Measurements from ENCODE around the gene SYNJ2.
"Not testable (repeated sequence)": the region's sequence is repeated elsewhere in the genome, so short reads cannot be mapped to it uniquely, and the experiment has no call there.

The SYNJ2 gene

DNA sequence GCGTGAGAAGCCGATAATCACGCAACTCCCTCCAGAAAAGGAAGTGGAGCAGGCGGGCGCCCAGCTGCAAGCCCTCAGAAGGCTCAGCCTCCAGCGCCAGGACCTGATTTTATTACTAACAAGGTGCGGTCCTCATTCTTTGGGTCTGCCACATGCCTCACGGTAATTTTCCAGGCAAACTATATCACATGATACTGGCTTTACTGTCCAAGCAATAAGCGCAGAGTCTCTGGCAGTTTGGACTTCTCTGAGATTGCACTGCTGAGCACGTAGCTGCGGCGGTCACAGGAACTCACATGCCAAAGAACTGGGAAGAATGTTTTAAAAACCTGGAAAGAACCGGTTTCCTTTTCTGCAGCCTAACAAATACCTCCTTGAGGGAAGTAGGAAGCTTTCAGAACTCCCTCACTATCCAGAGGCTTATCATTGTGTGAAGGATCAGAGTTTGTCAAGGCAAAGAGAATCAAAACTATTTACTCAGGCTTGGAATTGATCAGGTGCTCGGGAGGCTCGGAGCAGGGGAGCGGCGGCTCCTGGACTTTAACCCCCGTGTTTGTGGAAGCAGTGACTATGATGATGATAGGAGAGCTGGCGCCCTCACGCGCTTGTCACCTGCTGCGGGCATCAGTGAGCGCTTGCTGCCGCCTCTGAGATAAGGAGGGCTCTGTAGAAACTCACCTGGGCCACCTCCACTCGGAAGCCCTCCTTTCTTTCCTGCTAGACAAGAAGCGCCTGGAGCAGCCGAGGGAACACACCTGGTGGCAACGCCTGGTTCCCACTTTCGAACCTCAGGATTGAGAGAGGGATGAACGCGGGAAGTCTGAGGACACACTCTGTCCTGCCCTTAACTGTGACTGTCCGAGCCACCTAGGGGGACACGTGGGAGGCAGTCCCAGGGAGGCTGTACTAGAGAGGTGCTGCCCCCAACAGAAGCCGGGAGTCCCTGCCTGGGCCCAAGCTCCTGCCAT, 27.2 kb upstream of the SYNJ2 start:
- no peak for DNase-seq (ENCODE audit: low read depth in 1 of 2, low spot score in 1 of 2)

DNA sequence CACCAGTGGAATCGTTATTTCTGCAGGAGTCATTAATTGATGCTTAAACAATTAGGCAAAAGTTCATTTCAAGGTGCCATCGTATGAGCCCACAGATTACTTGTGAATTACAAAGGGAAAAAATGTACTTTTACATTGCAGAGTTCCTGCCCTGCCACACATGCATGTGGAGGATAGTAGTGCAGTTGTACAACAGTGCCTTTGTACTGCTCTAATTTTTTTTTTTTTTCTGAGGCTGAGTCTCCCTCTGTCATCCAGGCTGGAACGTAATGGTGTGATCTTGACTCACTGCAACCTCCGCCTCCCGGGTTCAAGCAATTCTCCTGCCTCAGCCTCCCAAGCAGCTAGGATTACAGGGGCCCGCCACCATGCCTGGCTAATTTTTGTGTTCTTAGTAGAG, 26.0 kb upstream of the SYNJ2 start:
- DNase-seq (ENCODE audit: low read depth in 1 of 2, low spot score in 1 of 2), result no peak

DNA sequence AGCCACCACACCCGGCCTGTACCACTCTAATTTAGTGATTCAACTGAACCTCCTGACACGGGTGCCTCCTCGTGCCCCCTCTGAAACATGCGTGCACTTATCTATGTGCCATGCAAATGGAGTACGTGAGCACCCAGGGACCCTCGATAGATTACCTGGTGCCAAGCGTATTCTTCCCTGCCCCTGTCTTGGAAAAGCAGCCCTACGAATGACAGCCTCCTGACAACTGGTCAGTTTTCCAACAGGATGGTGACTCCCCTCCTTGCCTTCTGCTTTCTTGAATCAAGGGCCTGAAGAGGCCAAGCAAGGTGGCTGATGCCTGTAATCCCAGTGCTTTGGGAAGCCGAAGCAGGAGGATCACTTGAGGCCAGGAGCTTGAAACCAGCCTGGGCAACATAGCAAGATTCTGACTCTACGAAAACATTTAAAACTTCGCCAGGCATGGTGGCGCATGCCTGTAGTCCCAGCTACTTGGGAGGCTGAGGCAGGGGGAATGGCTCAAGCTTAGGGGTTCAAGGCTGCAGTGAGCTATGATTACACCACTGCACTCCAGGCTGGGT, 25.4 kb upstream of the SYNJ2 start:
- DNase-seq (ENCODE audit: low read depth in 1 of 2, low spot score in 1 of 2), result no peak

DNA sequence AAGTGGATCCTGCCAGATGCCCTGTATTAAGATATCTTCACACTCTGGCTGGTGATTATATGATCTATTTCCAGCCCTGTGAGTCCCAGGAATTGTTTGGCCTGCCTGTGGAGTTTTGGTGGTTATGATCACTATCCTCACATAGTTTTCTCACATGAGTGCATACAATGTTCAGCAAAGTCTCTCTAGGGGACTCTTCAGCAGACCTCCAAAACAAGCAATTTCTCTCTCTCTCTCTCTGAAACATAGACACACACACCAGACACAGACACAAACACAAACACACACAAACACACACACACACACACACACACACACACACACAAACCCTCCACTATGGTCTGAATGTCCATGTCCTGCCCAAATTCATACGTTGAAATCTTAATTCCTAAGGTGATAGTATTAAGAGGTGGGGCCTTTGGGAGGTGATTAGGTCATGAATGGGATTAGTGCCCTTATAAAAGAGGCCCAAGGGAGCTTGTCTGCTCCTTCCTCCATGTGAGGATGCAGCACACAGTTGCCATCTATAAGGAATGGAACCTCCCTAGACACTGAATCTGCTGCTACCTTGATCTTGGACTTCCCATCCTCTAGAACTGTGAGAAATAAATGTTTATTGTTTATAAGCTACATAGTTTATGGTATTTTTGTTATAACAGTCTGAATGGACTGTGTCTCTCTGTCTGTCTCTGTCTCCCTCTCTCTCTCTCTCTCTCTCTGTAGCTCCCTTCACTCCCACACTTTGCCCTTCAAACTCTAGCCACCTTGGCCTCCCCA, 22.0 kb upstream of the SYNJ2 start:
- no peak for DNase-seq (ENCODE audit: low read depth in 1 of 2, low spot score in 1 of 2)

DNA sequence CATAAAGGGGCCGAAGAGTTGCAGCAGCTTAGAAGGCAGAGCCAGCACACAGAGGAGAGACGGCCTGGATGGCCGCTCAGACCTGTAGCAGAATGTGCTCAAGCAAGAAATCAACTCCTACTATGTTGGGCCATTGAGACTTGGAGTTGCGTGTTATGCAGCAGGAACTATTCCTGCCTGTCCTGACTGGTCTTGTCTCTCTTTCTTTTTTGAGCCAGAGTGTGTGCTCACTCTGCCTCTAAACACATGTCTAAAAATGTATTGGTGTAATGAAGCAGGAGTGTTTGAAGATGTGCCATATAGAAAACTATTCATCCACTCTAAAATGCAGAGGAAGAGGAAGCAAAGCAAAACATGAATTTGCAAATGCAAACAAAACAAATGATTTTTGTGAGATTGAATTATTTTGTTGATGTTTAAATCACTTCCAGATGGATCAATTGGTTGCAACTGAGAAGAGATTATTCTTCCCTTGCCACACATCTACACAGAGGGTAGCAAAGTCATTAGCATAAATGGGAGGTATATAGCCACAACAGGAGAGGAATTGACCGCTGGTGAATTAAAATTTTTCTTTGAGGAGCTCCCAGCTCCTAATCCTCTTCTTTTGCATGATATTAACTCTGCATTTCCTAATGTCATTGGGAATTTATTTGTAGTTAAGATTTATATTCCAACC, 20.4 kb upstream of the SYNJ2 start:
- DNase-seq (ENCODE audit: low read depth in 1 of 2, low spot score in 1 of 2), result no peak

DNA sequence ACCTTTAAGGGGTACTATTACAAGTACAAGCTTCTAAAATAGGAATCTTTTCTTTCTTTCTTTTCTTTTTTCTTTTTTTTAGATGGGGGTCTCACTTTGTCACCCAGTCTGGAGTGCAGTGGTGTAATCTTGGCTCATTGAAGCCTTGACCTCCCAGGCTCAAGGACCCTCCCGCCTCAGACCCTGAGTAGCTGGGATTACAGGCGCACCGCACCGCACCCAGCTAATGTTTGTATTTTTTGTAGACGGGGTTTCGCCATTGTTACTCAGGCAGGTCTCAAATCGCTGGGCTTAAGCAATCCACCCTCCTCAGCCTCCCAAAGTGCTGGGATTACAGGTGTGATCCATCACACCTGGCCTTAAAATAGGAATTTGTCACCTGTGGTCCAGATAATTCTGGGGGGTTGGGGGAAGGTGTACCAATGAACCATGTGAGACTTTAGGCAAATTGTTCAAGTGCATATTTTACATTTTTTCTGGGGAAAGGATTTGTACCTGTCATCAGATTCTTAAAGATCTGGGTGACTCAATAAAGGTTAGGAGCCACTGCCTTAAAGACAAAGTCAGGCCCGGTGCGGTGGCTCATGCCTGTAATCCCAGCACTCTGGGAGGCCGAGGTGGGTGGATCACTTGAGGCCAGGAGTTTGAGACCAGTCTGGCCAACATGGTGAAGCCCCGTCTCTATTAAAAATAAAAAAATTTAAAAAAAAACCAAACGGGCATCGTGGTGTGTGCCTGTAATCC, 19.7 kb upstream of the SYNJ2 start:
- DNase-seq (ENCODE audit: low read depth in 1 of 2, low spot score in 1 of 2), result no peak

DNA sequence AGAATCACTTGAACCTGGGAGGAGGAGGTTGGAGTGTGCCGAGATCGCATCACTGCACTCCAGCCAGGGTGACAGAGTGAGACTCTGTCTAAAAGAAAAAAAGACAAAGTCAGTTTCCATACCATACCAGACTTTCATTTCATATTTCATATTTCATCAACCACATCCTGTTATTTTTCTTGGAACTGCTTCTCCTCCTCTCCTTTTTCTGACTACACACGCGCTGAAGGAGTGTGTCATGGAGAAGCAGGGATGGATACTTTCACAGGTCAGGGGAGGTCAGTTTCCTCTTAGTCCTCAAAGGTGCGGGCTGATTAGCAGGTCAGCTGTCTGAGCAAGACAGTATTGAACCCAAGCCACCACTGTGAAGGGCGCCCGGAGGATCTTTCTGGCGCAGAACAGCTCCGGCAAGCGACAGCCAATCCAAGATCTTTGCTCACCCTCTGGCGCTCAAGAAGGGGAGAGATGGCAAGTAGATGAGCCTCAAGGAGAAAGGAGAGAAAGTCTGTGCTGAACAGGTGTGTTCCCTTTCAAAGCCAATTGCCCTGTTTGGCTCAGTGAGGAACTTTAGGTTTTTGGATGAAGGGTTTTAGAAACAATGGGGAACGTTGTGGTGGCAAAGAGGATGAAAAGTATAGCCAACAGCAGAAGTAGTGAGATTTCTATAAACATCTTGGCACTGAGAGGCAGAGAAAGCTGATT, 18.9 kb upstream of the SYNJ2 start:
- no peak for DNase-seq (ENCODE audit: low read depth in 1 of 2, low spot score in 1 of 2)

DNA sequence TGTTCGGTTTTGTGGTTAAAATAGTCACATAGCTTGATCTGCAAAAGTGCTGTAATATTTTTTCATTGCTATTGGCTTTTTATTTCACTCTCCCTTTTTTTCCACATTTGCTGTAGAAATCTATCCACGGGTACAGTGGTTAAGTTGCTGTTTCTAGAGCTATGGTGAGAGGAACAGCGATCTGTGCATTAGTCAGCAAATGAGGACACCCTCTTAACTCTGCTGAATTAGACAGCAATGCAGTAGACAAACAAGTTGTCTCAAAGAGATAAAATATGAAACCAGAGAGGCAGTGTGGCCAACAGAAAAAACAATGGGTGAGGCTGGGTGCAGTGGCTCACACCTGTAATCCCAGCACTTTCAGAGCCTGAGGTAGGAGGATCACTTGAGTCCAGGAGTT, 17.6 kb upstream of the SYNJ2 start:
- no peak for DNase-seq (ENCODE audit: low read depth in 1 of 2, low spot score in 1 of 2)

DNA sequence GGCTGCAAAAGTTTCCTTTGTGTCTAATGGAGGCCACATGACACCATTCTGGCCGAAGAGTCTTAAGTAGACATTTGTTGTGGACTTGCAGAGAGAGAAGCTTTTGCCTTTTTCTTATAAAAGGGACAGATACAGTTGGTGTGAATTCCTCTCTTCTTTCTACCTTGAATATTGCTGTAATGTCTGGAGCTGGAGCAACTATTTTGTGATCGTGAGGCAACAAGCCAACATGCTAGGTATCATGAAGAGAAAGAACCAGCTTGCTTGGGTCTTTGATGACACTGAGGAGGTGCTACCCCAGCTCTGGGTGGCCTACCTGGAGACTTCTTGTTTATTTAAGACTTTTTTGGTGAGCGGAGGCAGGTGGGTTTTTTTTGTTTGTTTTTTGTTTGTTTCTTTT, 16.3 kb upstream of the SYNJ2 start:
- no peak for DNase-seq (ENCODE audit: low read depth in 1 of 2, low spot score in 1 of 2)

DNA sequence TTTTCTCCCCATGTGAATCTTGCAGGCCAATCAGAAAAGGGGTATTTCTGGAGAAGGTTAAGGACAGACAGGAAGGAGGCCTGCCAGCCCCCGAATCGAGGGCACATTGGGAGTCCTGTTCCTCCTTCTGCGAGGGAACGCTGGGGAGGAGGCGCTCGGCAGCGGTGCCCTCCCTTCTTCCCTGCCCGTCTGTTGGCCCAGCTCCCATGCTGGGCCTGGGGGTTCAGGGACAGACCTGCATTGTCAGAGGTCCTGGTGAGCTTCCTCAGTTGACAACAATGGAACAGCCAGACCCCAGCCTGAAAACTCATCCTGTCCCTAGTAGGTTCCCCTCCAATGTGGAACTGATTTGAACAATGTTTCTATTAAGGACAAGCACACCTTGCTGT, 15.1 kb upstream of the SYNJ2 start:
- no peak for DNase-seq (ENCODE audit: low read depth in 1 of 2, low spot score in 1 of 2)

DNA sequence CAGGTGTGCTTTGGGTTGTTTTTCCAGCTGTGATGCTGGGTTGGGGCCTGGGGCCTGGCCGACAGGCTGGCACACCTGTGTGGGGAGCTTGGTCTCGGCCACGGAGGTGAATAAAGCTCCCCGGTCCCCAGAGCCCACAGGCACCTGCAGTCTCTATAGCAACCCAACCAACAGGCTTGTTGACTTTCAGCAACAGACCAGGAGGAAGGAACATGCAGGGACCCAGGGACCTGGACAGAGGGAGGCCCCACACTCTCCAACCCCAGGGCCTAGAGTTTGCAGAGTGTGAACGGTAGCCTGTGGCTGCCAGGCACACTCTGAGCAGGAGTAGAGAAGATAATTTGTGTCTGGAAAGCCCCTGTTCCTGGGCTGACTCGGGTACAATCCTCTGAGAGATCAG, 14.6 kb upstream of the SYNJ2 start:
- no peak for DNase-seq (ENCODE audit: low read depth in 1 of 2, low spot score in 1 of 2)

DNA sequence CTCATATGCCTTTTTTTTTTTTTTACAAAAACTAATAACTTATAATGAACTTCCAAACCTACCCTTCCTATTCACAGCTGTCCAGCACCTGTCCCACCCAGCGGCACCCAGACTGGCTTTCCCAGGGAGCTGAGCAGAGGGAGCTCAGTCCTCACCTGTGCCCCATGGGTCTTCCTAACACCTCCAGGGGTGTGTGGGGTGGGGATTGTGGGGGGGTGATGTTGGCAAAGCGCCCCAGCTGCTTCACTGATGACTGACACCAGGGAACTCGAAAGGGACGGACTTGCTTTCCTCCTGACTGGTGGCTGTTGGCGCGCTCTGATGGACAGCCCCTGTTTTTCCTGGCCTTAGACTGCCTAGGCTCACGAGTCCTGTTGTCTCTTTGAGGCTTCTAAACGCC, 14.2 kb upstream of the SYNJ2 start:
- no peak for DNase-seq (ENCODE audit: low read depth in 1 of 2, low spot score in 1 of 2)

DNA sequence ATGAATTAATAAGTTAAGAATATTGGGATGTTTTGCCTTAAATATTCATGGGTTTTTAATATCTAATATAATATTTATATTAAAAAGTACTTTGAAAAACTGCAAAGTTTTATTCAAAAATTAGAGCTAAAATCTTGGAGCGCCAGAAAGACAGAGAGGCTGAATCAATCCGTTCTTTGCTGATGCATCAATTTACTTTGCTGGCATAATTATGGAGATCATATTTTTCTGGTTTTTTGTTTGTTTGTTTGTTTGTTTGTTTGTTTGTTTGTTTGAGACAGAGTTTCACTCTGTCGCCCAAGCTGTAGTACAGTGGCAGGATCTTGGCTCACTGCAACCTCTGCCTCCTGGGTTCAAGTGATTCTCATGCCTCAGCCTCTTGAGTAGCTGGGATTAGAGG, 9.5 kb upstream of the SYNJ2 start:
- not testable (repeated sequence) for DNase-seq (ENCODE audit: low read depth in 1 of 2, low spot score in 1 of 2)

DNA sequence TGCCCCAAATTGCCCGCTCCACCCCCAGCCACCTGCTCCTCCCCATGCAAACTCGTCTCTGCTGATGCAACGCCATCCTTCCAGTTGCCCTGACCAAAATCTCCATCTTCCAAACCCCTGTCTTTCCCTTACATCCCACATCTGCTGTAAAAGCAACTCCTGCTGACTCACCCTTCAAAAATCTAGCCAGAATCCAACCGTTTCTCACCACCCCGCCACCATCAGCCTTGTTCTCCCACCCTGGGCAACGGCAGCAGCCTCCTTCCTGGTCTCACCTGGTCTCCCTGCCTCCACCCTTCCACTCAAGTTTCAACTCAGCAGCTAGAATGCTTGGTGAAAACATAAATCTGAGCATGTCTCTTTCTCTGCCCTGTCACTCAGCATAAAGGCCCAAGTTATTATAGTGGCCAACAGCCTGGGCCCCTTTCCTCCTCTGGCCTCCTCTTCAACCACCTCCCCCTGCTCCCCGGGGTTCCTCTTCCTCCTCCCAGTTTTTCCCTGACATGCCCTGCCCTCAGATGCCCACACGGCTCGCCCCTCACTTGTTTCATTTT, 7.2 kb upstream of the SYNJ2 start:
- DNase-seq (ENCODE audit: low read depth in 1 of 2, low spot score in 1 of 2), result no peak

DNA sequence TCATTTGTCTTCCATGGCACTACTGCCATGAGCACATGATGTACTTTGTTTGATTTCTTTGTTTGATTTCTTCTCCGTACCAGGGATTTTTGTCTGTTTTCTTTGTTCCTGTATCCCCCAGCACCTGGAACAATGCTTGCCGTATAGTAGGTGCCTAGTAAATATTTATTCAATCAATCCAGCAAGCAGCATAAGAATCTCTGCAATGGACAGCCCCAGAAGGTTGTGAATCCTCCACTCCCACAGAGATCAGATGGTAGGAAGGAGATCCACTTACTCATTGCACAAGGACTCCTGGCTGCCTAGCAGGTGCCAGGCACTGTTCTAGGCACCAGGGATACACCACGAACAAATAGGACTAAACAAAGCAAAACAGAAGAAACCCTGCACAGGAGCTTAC, 6.7 kb upstream of the SYNJ2 start:
- DNase-seq (ENCODE audit: low read depth in 1 of 2, low spot score in 1 of 2), result no peak

DNA sequence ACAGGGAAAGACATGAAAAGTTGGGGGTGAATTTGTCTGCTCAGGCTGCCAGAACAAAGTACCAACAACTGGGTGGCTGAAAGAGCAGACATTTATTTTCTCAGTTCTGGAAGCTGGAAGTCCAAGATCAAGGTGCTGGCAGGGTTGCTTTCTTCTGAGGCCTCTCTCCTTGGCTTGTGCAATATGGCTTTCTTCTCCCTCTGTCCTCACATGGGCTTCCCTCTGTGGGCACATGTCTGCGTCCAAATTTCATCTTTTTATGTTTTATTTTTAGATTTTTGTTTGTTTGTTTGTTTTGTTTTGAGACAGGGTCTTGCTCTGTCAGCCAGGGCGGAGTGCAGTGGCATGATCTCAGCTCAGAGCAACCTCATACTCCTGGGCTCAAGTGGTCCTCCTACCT, 6.2 kb upstream of the SYNJ2 start:
- DNase-seq (ENCODE audit: low read depth in 1 of 2, low spot score in 1 of 2), result no peak

DNA sequence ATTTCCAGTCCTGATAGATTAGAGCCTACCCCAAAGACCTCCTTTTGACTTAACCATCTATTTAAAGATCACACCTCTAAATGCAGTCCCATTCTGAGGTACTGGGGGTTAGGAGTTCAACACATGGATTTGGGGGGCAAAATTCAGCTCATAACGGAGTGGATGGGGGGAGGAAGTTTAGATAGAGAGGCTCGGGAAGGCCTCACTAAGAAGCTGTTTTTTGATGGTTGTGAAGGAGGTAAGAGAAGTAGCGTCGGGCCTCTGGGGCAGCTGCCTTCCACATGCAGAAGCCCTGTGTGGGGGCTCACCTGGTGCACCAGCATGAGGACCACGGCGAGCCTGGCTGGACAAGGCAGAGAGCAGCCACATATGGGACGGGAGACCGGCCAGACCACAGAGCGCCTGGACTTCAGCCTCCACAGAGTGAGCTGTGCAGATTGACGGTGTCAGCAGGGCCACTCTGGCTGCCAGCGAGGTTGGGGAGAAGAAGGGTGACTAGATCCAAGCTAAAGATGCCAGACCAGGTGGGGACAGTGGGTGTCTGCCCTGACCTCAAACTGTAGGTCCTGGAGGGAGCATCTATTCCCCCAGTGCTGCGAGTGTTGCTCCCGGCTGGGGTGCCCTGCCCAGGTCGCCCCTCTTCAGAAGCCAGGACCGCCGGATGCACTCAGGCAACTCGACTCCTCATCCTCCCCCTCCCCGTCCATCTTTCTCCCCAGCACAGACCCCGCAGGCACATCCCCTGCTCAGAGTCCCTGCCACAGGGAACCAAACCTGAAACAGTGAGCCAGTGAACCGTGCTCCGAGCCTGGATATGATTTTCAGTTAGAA, 5.1 kb upstream of the SYNJ2 start:
- DNase-seq (ENCODE audit: low read depth in 1 of 2, low spot score in 1 of 2), result no peak

DNA sequence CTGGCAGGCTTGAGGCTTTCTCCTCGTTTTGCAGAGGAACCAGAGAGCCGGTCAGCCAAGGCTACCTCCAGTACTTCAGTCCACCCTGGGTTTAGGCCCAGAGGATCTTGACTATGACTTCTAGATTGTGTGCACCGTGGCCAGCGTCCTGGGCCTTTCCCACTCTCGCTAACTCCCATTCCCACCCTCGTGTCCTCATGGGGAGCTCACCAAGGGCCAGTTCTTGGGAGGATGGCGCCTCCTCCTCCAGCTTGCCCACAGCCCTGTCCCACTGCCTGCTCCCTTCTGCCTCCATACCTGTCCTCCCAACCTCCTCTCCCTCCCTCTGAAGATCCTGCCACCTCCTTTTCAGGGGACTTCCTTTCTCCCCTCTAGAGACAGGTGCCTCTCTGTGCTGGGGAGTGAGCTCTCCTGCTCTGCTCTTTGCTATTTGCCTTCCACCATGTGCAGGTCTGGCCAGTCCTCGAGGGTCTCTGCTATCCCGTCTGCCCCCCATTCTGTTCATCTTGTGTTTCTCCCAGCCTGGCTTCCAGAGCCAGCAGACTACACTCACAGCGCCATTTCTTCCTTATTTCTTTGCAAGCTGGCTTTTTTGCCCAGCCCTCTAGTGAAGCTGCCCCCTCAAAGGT, 4.4 kb upstream of the SYNJ2 start:
- no peak for DNase-seq (ENCODE audit: low read depth in 1 of 2, low spot score in 1 of 2)
